ENCODE results near the gene ZSCAN18. TPM values are rescaled to one million over a fixed set of nuclear protein-coding genes. Genes with fewer than 3 reads are reported as not detected.

Gene ZSCAN18
- total RNA-seq, 1 experiment from 2014 or later: 0.12 TPM

DNA sequence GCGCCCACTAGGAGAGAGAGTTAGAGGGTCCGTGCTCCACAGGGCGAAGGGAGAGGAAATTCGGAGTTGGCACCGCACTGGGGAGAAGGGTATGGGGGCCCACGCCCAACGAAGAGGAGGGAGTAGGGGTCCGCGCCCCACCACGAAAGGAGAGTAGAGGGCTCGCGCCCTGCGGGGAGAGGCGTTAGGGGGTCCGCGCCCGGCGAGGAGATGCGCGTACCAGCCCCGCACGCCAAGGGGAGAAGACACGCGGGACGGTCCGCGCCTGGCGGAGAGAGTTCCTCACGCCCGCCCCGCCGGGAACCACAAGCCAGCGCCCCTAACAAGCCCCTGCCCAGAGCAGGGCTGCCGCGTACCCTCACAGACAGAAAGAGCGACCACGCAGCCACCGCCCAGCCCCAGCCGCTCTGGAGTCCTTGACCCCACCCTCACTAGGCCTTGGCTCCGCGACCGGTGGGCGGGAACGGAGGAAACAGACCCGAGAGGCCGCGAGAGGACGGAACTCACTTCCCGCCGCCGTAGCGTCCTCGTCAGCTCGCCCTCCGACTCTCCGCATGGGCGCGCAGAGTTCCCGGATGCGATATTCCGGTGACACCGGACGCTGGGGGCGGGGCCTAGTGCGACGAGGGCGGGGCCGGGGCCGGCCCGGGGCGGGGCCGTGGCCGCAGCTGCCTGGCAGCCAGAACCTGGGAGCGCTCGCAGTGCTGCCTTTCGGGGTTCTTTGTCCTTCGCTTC, 20.0 kb upstream of the ZSCAN18 start:
- no peak overlapping the region for H3K4me3 ChIP-seq (replicated peaks in 1 of 2; ENCODE audit: low read depth in 1 of 2, low read length in 2 of 2)
- H2AFZ ChIP-seq (ENCODE audit: low read depth, low read length, poor library complexity, severe bottlenecking): no peak overlapping the region
- POLR2A ChIA-PET: no interaction called here
- intact Hi-C loops (cut with micrococcal nuclease): no loop called here
- no peak for ATAC-seq
- H3K27me3 ChIP-seq (ENCODE audit: insufficient read depth, low read length): no peaks in the 10 kb centered on the region
- H3K79me2 ChIP-seq (ENCODE audit: insufficient read depth, low read length): no peaks in the 10 kb centered on the region
- H3K27ac ChIP-seq (ENCODE audit: low read depth, low read length): no peak overlapping the region
- DNase-seq (ENCODE audit: low read depth, low spot score): no peak
- no peak for TF ChIP-seq FOSL1 (IDR thresholded peaks at IDR 0.05; ENCODE audit: low read depth)
- H3K4me1 ChIP-seq (ENCODE audit: control insufficient read depth in 1 of 2, insufficient read depth in 2 of 2, low read length in 2 of 2): no peaks in the 10 kb centered on the region
- BruUV-seq (replicated peaks): no TSS peak
- no peaks in the 10 kb centered on the region for H3K36me3 ChIP-seq (ENCODE audit: control insufficient read depth in 1 of 2, insufficient read depth in 2 of 2, low read length in 2 of 2)
- H3K4me2 ChIP-seq (ENCODE audit: low read length): no peak overlapping the region
- peaks cover 25 to 38% of the 10 kb centered on the region in 2 experiments; a peak in 2 of 4 replicates for H3K9me3 ChIP-seq (ENCODE audit: control insufficient read depth in 1 of 2, insufficient read depth in 1 of 2, low read depth in 1 of 2, low read length in 2 of 2)
- no peaks in the 10 kb centered on the region for H3K9me2 ChIP-seq (ENCODE audit: insufficient read depth)
- CTCF ChIA-PET: no interaction called here
- H4K20me1 ChIP-seq (ENCODE audit: insufficient read depth): no peaks in the 10 kb centered on the region
- RAD21 ChIA-PET (ENCODE audit: low non-redundant PET in 1 of 2, low total read pairs in 2 of 2, uncharacterized antibody in 2 of 2, unreplicated experiment in 2 of 2): no interaction called here
- H3K9ac ChIP-seq (ENCODE audit: low read length): no peak overlapping the region

DNA sequence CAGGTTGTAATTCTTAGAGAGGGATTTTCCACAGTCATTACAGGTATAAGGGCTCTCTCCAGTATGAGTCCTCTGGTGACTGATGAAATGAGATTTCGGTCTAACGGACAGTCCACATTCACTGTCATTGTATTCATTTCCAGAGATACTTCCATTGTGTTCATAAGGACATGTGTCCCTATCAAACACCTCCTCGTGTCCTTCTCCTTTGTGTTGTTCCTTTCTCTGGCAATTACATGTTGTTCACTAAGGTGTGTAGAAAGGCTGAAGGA, 10.5 kb upstream of the ZSCAN18 start:
- H4K20me1 ChIP-seq (ENCODE audit: insufficient read depth): no peaks in the 10 kb centered on the region
- H3K79me2 ChIP-seq (ENCODE audit: insufficient read depth, low read length): no peaks in the 10 kb centered on the region
- intact Hi-C loops (cut with micrococcal nuclease): no loop called here
- ATAC-seq: no peak
- H3K4me1 ChIP-seq (ENCODE audit: control insufficient read depth in 1 of 2, insufficient read depth in 2 of 2, low read length in 2 of 2): no peaks in the 10 kb centered on the region
- no peaks in the 10 kb centered on the region for H3K27me3 ChIP-seq (ENCODE audit: insufficient read depth, low read length)
- H2AFZ ChIP-seq (ENCODE audit: low read depth, low read length, poor library complexity, severe bottlenecking): no peak overlapping the region
- no peaks in the 10 kb centered on the region for H3K36me3 ChIP-seq (ENCODE audit: control insufficient read depth in 1 of 2, insufficient read depth in 2 of 2, low read length in 2 of 2)
- no peak overlapping the region for H3K27ac ChIP-seq (ENCODE audit: low read depth, low read length)
- no peak for TF ChIP-seq ZFX (IDR thresholded peaks at IDR 0.05)
- TF ChIP-seq ZNF274 (IDR thresholded peaks at IDR 0.05; ENCODE audit: low read depth, low read length): peak; percentile 61
- no peak for TF ChIP-seq EZH2phosphoT487 (IDR thresholded peaks at IDR 0.05; ENCODE audit: borderline replicate concordance)
- no peak for TF ChIP-seq TCF7L2 (IDR thresholded peaks at IDR 0.05; ENCODE audit: borderline replicate concordance, extremely low read depth, insufficient read depth, insufficient read length)
- TF ChIP-seq FOSL1 (IDR thresholded peaks at IDR 0.05; ENCODE audit: low read depth): no peak
- TF ChIP-seq SP1 (IDR thresholded peaks at IDR 0.05; ENCODE audit: low read depth): no peak
- no peak for TF ChIP-seq EGR1 (IDR thresholded peaks at IDR 0.05; ENCODE audit: low read depth)
- H3K9ac ChIP-seq (ENCODE audit: low read length): no peak overlapping the region
- no peak overlapping the region for H3K4me3 ChIP-seq (replicated peaks in 1 of 2; ENCODE audit: low read depth in 1 of 2, low read length in 2 of 2)
- POLR2A ChIA-PET: no interaction called here
- CTCF ChIA-PET: no interaction called here
- RAD21 ChIA-PET (ENCODE audit: low non-redundant PET in 1 of 2, low total read pairs in 2 of 2, uncharacterized antibody in 2 of 2, unreplicated experiment in 2 of 2): no interaction called here
- no peak for DNase-seq (ENCODE audit: low read depth, low spot score)
- H3K9me2 ChIP-seq (ENCODE audit: insufficient read depth): no peaks in the 10 kb centered on the region
- BruUV-seq (replicated peaks): no TSS peak
- H3K4me2 ChIP-seq (ENCODE audit: low read length): no peak overlapping the region
- peaks cover 22 to 33% of the 10 kb centered on the region in 2 experiments; a peak in 3 of 4 replicates for H3K9me3 ChIP-seq (ENCODE audit: control insufficient read depth in 1 of 2, insufficient read depth in 1 of 2, low read depth in 1 of 2, low read length in 2 of 2)

Measured in HCT116 (cell line).